K562 (cell line): ENCODE results near the gene UBQLNL. TPM values are rescaled to one million over a fixed set of nuclear protein-coding genes. Genes with fewer than 3 reads are reported as not detected.

Source experiments
- ATAC-seq: fragments of 200-7000 bp; cut with Tn5 transposase; 3 replicates; pipeline ENCODE4 v1.9.1; 2020; ENCODE audit warnings: moderate library complexity
- BruUV-seq: library from RNA; stranded (reverse); fragments of 400-500 nt; replicated peaks from 2 replicates; lab custom pipeline; 2021; lab: Mats Ljungman, UMichigan
- CTCF ChIA-PET: fragments of 300-600 bp; formaldehyde crosslinking; extraction: SDS; loops from one replicate; lab custom pipeline; 2021; ENCODE audit warnings: low intra/inter-chr PET ratio; lab: Yijun Ruan, JAX
- POLR2A ChIA-PET: fragments of 300-600, 350-650 bp; sonication (Branson Sonifier 250); formaldehyde crosslinking; extraction: SDS; loops from one replicate; lab custom pipeline; 2021; ENCODE audit warnings: antibody characterized with exemption, inconsistent platforms; lab: Yijun Ruan, JAX
- DNase-seq, 4 experiments: peaks; one replicate each; pipeline versions ENCODE4 v3.0.0 to v3.0.0-alpha.2; 2011 to 2018; ENCODE audit warnings: low spot score in 3 of 4, mixed read lengths in 3 of 4; ENCODE audit errors: extremely low read depth in 1 of 4
- FAIRE-seq: peaks from 2 replicates; lab custom pipeline; 2011; peaks lifted over from hg19 to GRCh38; lab: Jason Lieb, UNC
- H2AFZ ChIP-seq: 2 replicates; pipeline ENCODE4 v1.6.0; 2011; ENCODE audit warnings: low read depth, low read length, control low read depth, inconsistent platforms
- H3K27ac ChIP-seq: fragments of 200-600 bp; 3 replicates; pipeline ENCODE4 v1.8.0; 2011; ENCODE audit warnings: low read depth, mild to moderate bottlenecking, control low read depth, inconsistent platforms, low read length, moderate library complexity, mixed read lengths; ENCODE audit errors: extremely low read depth
- H3K27me3 ChIP-seq, 2 experiments: fragments of 300-600 bp in 1 of 2; 2 replicates in 1 of 2; 3 replicates in 1 of 2; pipeline versions ENCODE4 v1.6.0 to v1.8.0; 2011; ENCODE audit warnings: inconsistent platforms in 2 of 2, low read length in 2 of 2, mild to moderate bottlenecking in 1 of 2, mixed read lengths in 1 of 2, moderate library complexity in 1 of 2; ENCODE audit not compliant: control insufficient read depth in 2 of 2, insufficient read depth in 2 of 2
- H3K36me3 ChIP-seq: fragments of 300-600 bp; 3 replicates; pipeline ENCODE4 v1.8.0; 2011; ENCODE audit warnings: mild to moderate bottlenecking, low read length, inconsistent platforms; ENCODE audit not compliant: control insufficient read depth, insufficient read depth
- H3K4me1 ChIP-seq, 2 experiments: fragments of 200-600 bp in 1 of 2; replicated peaks in 1 of 2; 2 replicates in 1 of 2; 3 replicates in 1 of 2; pipeline versions ENCODE4 v1.5.1 to v1.8.0; 2011; ENCODE audit warnings: inconsistent platforms in 2 of 2, low read length in 2 of 2, mild to moderate bottlenecking in 1 of 2, mixed read lengths in 1 of 2, moderate library complexity in 1 of 2; ENCODE audit not compliant: control insufficient read depth in 2 of 2, insufficient read depth in 2 of 2
- H3K4me2 ChIP-seq: 2 replicates; pipeline ENCODE4 v1.6.1; 2011; ENCODE audit warnings: low read length, control low read depth, inconsistent platforms, mixed read lengths; ENCODE audit not compliant: insufficient read depth
- H3K4me3 ChIP-seq: fragments of 200-600 bp; sonication (generic), shearing (Covaris generic); 2 replicates; pipeline ENCODE4 v1.5.1; 2016; ENCODE audit warnings: control low read depth, inconsistent platforms
- H3K79me2 ChIP-seq: fragments of 200-600 bp; 3 replicates; pipeline ENCODE4 v1.8.0; 2011; ENCODE audit warnings: low read length, inconsistent platforms; ENCODE audit not compliant: control insufficient read depth, insufficient read depth
- H3K9ac ChIP-seq, 2 experiments: 2 replicates each; pipeline versions ENCODE4 v1.6.0 to v1.6.1; 2011; ENCODE audit warnings: low read depth in 2 of 2, low read length in 2 of 2, control low read depth in 1 of 2, inconsistent platforms in 1 of 2, mild to moderate bottlenecking in 1 of 2, mixed read lengths in 1 of 2; ENCODE audit not compliant: insufficient read depth in 1 of 2
- H3K9me1 ChIP-seq: one replicate; pipeline ENCODE4 v1.6.0; 2011; ENCODE audit warnings: inconsistent platforms, mild to moderate bottlenecking, low read length, moderate library complexity; ENCODE audit not compliant: control insufficient read depth, insufficient read depth
- H3K9me3 ChIP-seq: replicated peaks from 2 replicates; pipeline ENCODE4 v1.5.1; 2011; ENCODE audit warnings: low read depth, low read length, inconsistent platforms; ENCODE audit not compliant: control insufficient read depth, insufficient read depth
- H4K20me1 ChIP-seq: replicated peaks from 2 replicates; pipeline ENCODE4 v1.6.1; 2011; ENCODE audit warnings: low read length, inconsistent platforms, mixed read lengths; ENCODE audit not compliant: control insufficient read depth, insufficient read depth
- ATF7 ChIP-seq: fragments of 450-650 bp; IDR thresholded peaks from 2 replicates; pipeline ENCODE4 v1.7.1; 2014; ENCODE audit warnings: mild to moderate bottlenecking, moderate library complexity
- DMBX1 ChIP-seq: fragments of 250-450 bp; sonication (Bioruptor Pico); IDR thresholded peaks from 2 replicates; pipeline ENCODE4 v1.8.0; 2022; ENCODE audit warnings: inconsistent platforms, mild to moderate bottlenecking, moderate library complexity, borderline replicate concordance
- PHB ChIP-seq: fragments of 250-450 bp; sonication (Bioruptor Pico); IDR thresholded peaks from 2 replicates; pipeline ENCODE4 v1.5.0; 2021
- TAF15 ChIP-seq: fragments of 200-400 bp; formaldehyde crosslinking; IDR thresholded peaks from 2 replicates; pipeline ENCODE4 v1.6.1; 2017; ENCODE audit warnings: mild to moderate bottlenecking, low read depth, low read length, moderate library complexity
- TEAD4 ChIP-seq, 2 experiments: sonication (generic) in 1 of 2; formaldehyde crosslinking in 1 of 2; IDR thresholded peaks; 2 replicates each; pipeline versions ENCODE4 v1.6.1 to v1.8.0; 2012 to 2022; ENCODE audit warnings: borderline replicate concordance in 1 of 2, inconsistent platforms in 1 of 2, low read length in 1 of 2, mild to moderate bottlenecking in 1 of 2, missing genetic modification reagents in 1 of 2
- TRIM24 ChIP-seq, 2 experiments: fragments of 450-650 bp; IDR thresholded peaks; 2 replicates each; pipeline ENCODE4 v1.6.1; 2016
- ZNF134 ChIP-seq: fragments of 250-450 bp; sonication (Bioruptor Pico); conservative IDR thresholded peaks from 2 replicates; pipeline ENCODE4 v1.4.0; 2020
- ZNF3 ChIP-seq: fragments of 250-450 bp; sonication (Bioruptor Pico); IDR thresholded peaks from 2 replicates; pipeline ENCODE4 v1.5.0; 2021; ENCODE audit warnings: mild to moderate bottlenecking, moderate library complexity
- ZNF589 ChIP-seq: fragments of 200-800 bp; sonication (Bioruptor generic); IDR thresholded peaks from 2 replicates; pipeline ENCODE4 v1.6.1; 2016; ENCODE audit warnings: low read depth, missing genetic modification characterization, missing compliant biosample characterization
- ZNF668 ChIP-seq: fragments of 250-450 bp; sonication (Bioruptor Pico); IDR thresholded peaks from 2 replicates; pipeline ENCODE4 v1.8.0; 2022; ENCODE audit warnings: mild to moderate bottlenecking, inconsistent platforms
- WGBS: fragments of 100-300 bp; shearing (Covaris generic); methylation state at CpG from one replicate; pipeline ENCODE4 v1.1.6; 2016; ENCODE audit warnings: low coverage, mixed read lengths; ENCODE audit not compliant: insufficient coverage; ENCODE audit errors: missing lambda C conversion rate; 5-methylcytosine and 5-hydroxymethylcytosine counted together
- in situ Hi-C: fragments of 300-500 bp; cut with MboI; formaldehyde crosslinking; loops from 4 replicates; pipeline ENCODE4 v1.15.0; 2018; ENCODE audit warnings: inconsistent platforms, mixed read lengths
- intact Hi-C: fragments of 100-400 bp; cut with micrococcal nuclease; formaldehyde crosslinking; loops from 2 replicates; pipeline ENCODE4 v1.14.2; 2022
- polyA plus RNA-seq, 8 experiments: library from polyadenylated mRNA; depleted of rRNA in 4 of 8; stranded (reverse) in 5 of 8; unstranded in 3 of 8; fragments of >200 nt; fragmentation: Nextera tagmentation in 2 of 8; fragmentation: Illumina TruSeq in 1 of 8; extraction: Ambion mirVana in 2 of 8; extraction: Trizol in 1 of 8; gene quantifications; 2 replicates each; pipeline versions ENCODE4 v1.2.1 to v1.2.3, GENCODE V29; 2011 to 2014; ENCODE audit warnings: inconsistent platforms in 1 of 8, missing spikeins in 1 of 8
- total RNA-seq, 7 experiments: library from RNA; depleted of rRNA in 6 of 7; stranded (reverse); fragments of >200 nt in 6 of 7; fragmentation: Illumina TruSeq in 2 of 7; extraction: Trizol in 2 of 7; gene quantifications; 2 replicates each; pipeline versions ENCODE4 v1.2.1 to v1.2.3, GENCODE V29; 2011 to 2021; ENCODE audit warnings: low replicate concordance in 1 of 7
- TF ChIP-seq, protein P1 (sequence below): IDR thresholded peaks from 3 replicates; pipeline ENCODE4 v1.6.1; 2011; ENCODE audit warnings: borderline replicate concordance, mild to moderate bottlenecking, moderate library complexity; ENCODE audit not compliant: insufficient read length; ENCODE audit errors: extremely low read depth
- TF ChIP-seq, protein P2 (sequence below): fragments of 450-650 bp; IDR thresholded peaks from 2 replicates; pipeline ENCODE4 v1.6.1; 2017; ENCODE audit warnings: antibody characterized with exemption, mild to moderate bottlenecking
- TF ChIP-seq, protein P3 (sequence below), 2 experiments: fragments of 250-450 bp in 1 of 2; fragments of 450-650 bp in 1 of 2; sonication (Bioruptor Pico) in 1 of 2; IDR thresholded peaks; 2 replicates each; pipeline versions ENCODE4 v1.6.1 to v1.8.0; 2016 to 2021; ENCODE audit warnings: mild to moderate bottlenecking in 2 of 2, moderate library complexity in 2 of 2, missing compliant biosample characterization in 1 of 2, missing genetic modification characterization in 1 of 2

UBQLNL gene
- total and polyA plus RNA-seq, 9 of the 15 experiments (the other 6 are each of a cell fraction or from before 2014, with no cell fraction given), result 0.07 to 0.27 (median 0.14) TPM

GRCh38 chr11:5564259-5565019, 47.9 kb upstream of the UBQLNL start:
- intact Hi-C loops, result no loop called here
- Histone ChIP-seq H4K20me1 (no peaks in the 10 kb centered on the region), H3K9me3 (no peaks in the 10 kb centered on the region), H3K4me3 (no peak overlapping the region), H2AFZ (peak overlapping the region; percentile 53), H3K27me3 (no peaks in the 10 kb centered on the region), H3K9me1 (no peaks in the 10 kb centered on the region), H3K9ac (no peak overlapping the region), H3K36me3 (no peaks in the 10 kb centered on the region), H3K4me1 (peaks cover 0 to 5% of the 10 kb centered on the region in 2 experiments; a peak in 1 of 5 replicates), H3K79me2 (no peaks in the 10 kb centered on the region), H3K4me2 (no peak overlapping the region; the same call in 1 of the 2 replicates), H3K27ac (peak overlapping the region; percentile 37; the same call in 2 of the 3 replicates)
- in situ Hi-C loops, result no loop called here
- POLR2A ChIA-PET, result no interaction called here
- 71% methylated on average over 1 of the region's 1 CpG for WGBS
- no peak for FAIRE-seq
- ATAC-seq, result peak; percentile 84
- peak in 1 of 4 experiments; percentile 39 for DNase-seq
- CTCF ChIA-PET, result interaction anchor here (0.7 kb wide), 1 partner anchor 88 kb away, joined by 3 read pairs; no protein-coding TSS in a partner anchor
- BruUV-seq, result no TSS peak
- TF ChIP-seq, protein P1, sequence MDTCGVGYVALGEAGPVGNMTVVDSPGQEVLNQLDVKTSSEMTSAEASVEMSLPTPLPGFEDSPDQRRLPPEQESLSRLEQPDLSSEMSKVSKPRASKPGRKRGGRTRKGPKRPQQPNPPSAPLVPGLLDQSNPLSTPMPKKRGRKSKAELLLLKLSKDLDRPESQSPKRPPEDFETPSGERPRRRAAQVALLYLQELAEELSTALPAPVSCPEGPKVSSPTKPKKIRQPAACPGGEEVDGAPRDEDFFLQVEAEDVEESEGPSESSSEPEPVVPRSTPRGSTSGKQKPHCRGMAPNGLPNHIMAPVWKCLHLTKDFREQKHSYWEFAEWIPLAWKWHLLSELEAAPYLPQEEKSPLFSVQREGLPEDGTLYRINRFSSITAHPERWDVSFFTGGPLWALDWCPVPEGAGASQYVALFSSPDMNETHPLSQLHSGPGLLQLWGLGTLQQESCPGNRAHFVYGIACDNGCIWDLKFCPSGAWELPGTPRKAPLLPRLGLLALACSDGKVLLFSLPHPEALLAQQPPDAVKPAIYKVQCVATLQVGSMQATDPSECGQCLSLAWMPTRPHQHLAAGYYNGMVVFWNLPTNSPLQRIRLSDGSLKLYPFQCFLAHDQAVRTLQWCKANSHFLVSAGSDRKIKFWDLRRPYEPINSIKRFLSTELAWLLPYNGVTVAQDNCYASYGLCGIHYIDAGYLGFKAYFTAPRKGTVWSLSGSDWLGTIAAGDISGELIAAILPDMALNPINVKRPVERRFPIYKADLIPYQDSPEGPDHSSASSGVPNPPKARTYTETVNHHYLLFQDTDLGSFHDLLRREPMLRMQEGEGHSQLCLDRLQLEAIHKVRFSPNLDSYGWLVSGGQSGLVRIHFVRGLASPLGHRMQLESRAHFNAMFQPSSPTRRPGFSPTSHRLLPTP, result no peak
- TF ChIP-seq PHB (CRISPR knock-in tag) (no peak), ATF7 (peak; percentile 49; the same call in 1 of the 2 replicates), TRIM24 (IDR thresholded peaks at IDR 0.05) (0 out of 4 replicates have a peak, but pooled peaks of 1 of the 2 experiments have one; percentile 7), ZNF134 (no peak), ZNF668 (no peak), ZNF589 (CRISPR knock-in tag) (0 out of 2 replicates have a peak, but pooled peaks have one; percentile 52), TEAD4 (IDR thresholded peaks at IDR 0.05; ENCODE audit: low read length) (no peak), TEAD4 (CRISPR knock-in tag; IDR thresholded peaks at IDR 0.05; ENCODE audit: borderline replicate concordance) (no peak), DMBX1 (peak; percentile 80; the same call in 1 of the 2 replicates), ZNF3 (CRISPR knock-in tag) (no peak), TAF15 (no peak)
- TF ChIP-seq, protein P2, sequence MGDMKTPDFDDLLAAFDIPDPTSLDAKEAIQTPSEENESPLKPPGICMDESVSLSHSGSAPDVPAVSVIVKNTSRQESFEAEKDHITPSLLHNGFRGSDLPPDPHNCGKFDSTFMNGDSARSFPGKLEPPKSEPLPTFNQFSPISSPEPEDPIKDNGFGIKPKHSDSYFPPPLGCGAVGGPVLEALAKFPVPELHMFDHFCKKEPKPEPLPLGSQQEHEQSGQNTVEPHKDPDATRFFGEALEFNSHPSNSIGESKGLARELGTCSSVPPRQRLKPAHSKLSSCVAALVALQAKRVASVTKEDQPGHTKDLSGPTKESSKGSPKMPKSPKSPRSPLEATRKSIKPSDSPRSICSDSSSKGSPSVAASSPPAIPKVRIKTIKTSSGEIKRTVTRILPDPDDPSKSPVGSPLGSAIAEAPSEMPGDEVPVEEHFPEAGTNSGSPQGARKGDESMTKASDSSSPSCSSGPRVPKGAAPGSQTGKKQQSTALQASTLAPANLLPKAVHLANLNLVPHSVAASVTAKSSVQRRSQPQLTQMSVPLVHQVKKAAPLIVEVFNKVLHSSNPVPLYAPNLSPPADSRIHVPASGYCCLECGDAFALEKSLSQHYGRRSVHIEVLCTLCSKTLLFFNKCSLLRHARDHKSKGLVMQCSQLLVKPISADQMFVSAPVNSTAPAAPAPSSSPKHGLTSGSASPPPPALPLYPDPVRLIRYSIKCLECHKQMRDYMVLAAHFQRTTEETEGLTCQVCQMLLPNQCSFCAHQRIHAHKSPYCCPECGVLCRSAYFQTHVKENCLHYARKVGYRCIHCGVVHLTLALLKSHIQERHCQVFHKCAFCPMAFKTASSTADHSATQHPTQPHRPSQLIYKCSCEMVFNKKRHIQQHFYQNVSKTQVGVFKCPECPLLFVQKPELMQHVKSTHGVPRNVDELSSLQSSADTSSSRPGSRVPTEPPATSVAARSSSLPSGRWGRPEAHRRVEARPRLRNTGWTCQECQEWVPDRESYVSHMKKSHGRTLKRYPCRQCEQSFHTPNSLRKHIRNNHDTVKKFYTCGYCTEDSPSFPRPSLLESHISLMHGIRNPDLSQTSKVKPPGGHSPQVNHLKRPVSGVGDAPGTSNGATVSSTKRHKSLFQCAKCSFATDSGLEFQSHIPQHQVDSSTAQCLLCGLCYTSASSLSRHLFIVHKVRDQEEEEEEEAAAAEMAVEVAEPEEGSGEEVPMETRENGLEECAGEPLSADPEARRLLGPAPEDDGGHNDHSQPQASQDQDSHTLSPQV, result peak; percentile 77
- TF ChIP-seq, protein P3, sequence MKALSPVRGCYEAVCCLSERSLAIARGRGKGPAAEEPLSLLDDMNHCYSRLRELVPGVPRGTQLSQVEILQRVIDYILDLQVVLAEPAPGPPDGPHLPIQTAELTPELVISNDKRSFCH (CRISPR knock-in tag; IDR thresholded peaks at IDR 0.05), result no peak
- TF ChIP-seq, protein P3 (tag; IDR thresholded peaks at IDR 0.05), result no peak
